22Rv1 (cell line): ENCODE data around the gene GMIP.

Experiments
- H3K27ac ChIP-seq: fragments of 450-650 bp; 2 replicates; pipeline ENCODE4 v1.5.1; 2017
- CTCF ChIP-seq: fragments of 450-650 bp; IDR thresholded peaks from 2 replicates; pipeline ENCODE4 v1.5.1; 2017; ENCODE audit warnings: mild to moderate bottlenecking
- ZFX ChIP-seq: fragments of 450-650 bp; IDR thresholded peaks from 2 replicates; pipeline ENCODE4 v1.6.1; 2017; ENCODE audit warnings: antibody characterized with exemption, borderline replicate concordance

The GMIP gene

GRCh38 chr19:19642506-19643157 is 825 bp downstream of the GMIP start:
- TF ChIP-seq CTCF (no peak), ZFX (no peak)
- peak overlapping the region; percentile 80 for H3K27ac ChIP-seq

- no peak overlapping the region for H3K27ac ChIP-seq
- TF ChIP-seq CTCF = no peak
These were observed 5.8 kb downstream of the GMIP start for GRCh38 chr19:19637523-19638251.

GRCh38 chr19:19637186-19637522 is 6.3 kb downstream of the GMIP start:
- TF ChIP-seq CTCF (no peak), ZFX (no peak)
- no peak overlapping the region for H3K27ac ChIP-seq

GRCh38 chr19:19636573-19637185 is 6.8 kb downstream of the GMIP start:
- H3K27ac ChIP-seq = no peak overlapping the region
- TF ChIP-seq ZFX (no peak), CTCF (no peak)

GRCh38 chr19:19635313-19635702 is 8.1 kb downstream of the GMIP start:
- no peak overlapping the region for H3K27ac ChIP-seq
- TF ChIP-seq CTCF = no peak
- TF ChIP-seq ZFX = no peak

GRCh38 chr19:19634516-19635312 is 8.7 kb downstream of the GMIP start:
- H3K27ac ChIP-seq = no peak overlapping the region
- TF ChIP-seq ZFX (no peak), CTCF (no peak)
